Measurements from ENCODE around the gene TSC1.
A peak's percentile ranks its signal among the peaks of the same experiment; 100 is the strongest.

The TSC1 gene

GRCh38 chr9:132910376-132910775, 34.0 kb downstream of the TSC1 start:
- DNase-seq (ENCODE audit: low read depth) = no peak
- no peak overlapping the region for H3K4me3 ChIP-seq (ENCODE audit: low read length)
- TF ChIP-seq CTCF (conservative IDR thresholded peaks at IDR 0.05; ENCODE audit: low read depth, low read length) = no peak

DNA sequence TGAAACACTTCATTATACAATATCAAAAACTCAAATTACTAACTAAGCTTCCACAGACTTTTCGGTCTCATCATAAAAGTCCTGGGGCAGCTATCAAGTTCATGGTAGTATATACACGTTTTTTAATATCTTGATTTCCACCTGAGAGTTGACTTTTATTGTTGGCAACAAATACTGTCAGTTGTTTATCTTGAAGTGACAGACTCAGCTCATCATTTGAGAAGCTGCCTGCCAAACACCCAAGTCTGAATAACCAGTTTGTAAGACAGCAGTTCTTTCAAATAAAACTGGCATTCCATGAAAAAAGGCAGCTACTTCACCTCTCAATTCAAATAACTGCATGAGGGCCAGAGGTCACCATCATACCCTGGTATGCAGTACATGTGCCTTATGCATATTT, 35.1 kb downstream of the TSC1 start:
- no peak for TF ChIP-seq CTCF (conservative IDR thresholded peaks at IDR 0.05; ENCODE audit: low read depth, low read length)
- DNase-seq (ENCODE audit: low read depth) = no peak

DNA sequence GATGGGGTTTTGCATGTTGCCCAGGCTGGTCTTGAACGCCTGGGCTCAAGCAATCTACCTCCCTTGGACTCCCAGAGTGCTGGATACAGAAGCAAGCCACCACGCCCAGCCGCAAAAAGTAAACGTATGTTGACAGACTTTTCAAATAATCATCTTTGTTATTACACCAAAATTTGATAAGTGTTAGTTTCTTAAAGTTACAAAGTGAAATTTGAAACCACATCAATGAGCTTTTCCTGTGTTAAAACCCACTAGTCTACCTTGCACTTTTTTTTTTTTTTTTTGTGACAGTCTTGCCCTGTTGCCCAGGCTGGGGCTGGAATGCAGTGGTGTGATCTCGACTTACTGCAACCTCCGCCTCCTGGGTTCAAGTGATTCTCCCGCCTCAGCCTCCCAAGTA, 35.8 kb downstream of the TSC1 start:
- no peak for DNase-seq (ENCODE audit: low read depth)
- no peak overlapping the region for H3K4me3 ChIP-seq (ENCODE audit: low read length)
- no peak for TF ChIP-seq CTCF (conservative IDR thresholded peaks at IDR 0.05; ENCODE audit: low read depth, low read length)

More for the DNA sequence above, 35.1 kb downstream of the TSC1 start:
- H3K4me3 ChIP-seq (ENCODE audit: low read length) = no peak overlapping the region

- no peak for DNase-seq (ENCODE audit: low read depth)
- TF ChIP-seq CTCF (conservative IDR thresholded peaks at IDR 0.05; ENCODE audit: low read depth, low read length) = no peak
- no peak overlapping the region for H3K4me3 ChIP-seq (ENCODE audit: low read length)
Observed at GRCh38 chr9:132905726-132906125, 38.7 kb downstream of the TSC1 start.

DNA sequence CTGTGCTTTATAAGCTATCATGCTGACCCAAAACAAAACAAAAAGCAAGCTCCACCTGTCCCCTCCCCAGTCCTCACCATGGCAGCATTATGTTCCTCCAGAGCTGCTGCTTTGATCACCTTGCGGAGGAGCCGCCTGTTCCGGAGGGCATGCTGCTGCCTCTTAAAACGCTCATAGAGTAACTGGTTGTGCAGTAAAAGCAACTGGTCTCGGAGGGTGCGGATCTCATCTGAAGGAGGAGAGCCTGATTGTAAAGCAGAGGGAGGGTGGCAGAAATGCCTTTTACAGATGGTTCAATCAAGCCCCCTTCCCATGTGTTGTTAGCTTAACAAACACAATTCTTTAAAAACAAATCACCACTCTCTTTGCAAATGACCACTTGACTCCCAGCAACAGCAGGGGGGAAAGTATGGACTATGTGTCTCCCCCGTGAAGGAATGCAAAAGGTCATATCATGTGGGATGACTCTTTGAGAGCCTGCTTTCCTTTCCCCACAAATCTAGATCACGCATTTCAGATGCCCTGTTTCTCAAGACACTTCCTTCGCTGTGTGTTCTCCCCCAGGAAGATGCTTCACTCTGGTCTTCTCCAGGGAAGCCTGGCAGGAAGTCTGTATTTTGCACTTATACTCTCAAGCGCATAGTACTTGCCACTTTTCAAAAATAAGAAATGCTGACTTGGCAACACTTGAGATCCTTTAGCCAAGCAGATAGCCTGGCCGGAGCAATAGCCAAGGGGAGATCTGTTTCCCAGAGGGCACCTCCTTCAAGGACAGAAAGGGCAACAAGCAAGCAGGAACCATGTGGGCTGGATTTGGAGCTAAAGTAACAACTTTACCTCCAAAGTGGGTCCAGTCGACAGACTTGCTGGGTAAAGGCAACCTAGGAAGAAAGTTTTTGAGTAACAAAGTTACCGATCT, 40.6 kb downstream of the TSC1 start:
- H3K4me3 ChIP-seq (ENCODE audit: low read length) = no peak overlapping the region
- no peak for DNase-seq (ENCODE audit: low read depth)
- TF ChIP-seq CTCF (conservative IDR thresholded peaks at IDR 0.05; ENCODE audit: low read depth, low read length) = no peak

GRCh38 chr9:132901858-132902831, 42.3 kb downstream of the TSC1 start:
- peak; percentile 88 for TF ChIP-seq CTCF (conservative IDR thresholded peaks at IDR 0.05; ENCODE audit: low read depth, low read length)
- DNase-seq (ENCODE audit: low read depth) = peak; percentile 22
- H3K4me3 ChIP-seq (ENCODE audit: low read length) = no peak overlapping the region
